Liver (tissue), 9 donors: ENCODE data around the gene IGDCC3. TPM values are rescaled to one million over a fixed set of nuclear protein-coding genes. Genes with fewer than 3 reads are reported as not detected.

Experiments
- DNase-seq: peaks from one replicate; pipeline ENCODE4 v3.0.0-alpha.2; 2017; ENCODE audit warnings: low spot score
- H3K27ac ChIP-seq, 2 donors: one replicate each; pipeline ENCODE4 v1.7.0; 2013; ENCODE audit warnings: inconsistent platforms in 2 of 2, low read length in 2 of 2, control low read depth in 1 of 2, low read depth in 1 of 2, mild to moderate bottlenecking in 1 of 2
- H3K27me3 ChIP-seq, 4 donors: one replicate each; pipeline versions ENCODE4 v1.6.1 to v1.7.0; 2013; ENCODE audit warnings: low read length in 3 of 4, inconsistent platforms in 1 of 4, mild to moderate bottlenecking in 1 of 4, moderate library complexity in 1 of 4; ENCODE audit not compliant: control insufficient read depth in 4 of 4, insufficient read depth in 4 of 4
- H3K36me3 ChIP-seq, 4 donors: one replicate each; pipeline versions ENCODE4 v1.6.1 to v1.7.0; 2013; ENCODE audit warnings: low read length in 3 of 4, mild to moderate bottlenecking in 3 of 4, low read depth in 1 of 4, moderate library complexity in 1 of 4; ENCODE audit not compliant: control insufficient read depth in 4 of 4, insufficient read depth in 3 of 4
- H3K4me1 ChIP-seq, 4 donors: one replicate each; pipeline versions ENCODE4 v1.6.1 to v1.7.0; 2013; ENCODE audit warnings: low read length in 3 of 4, mild to moderate bottlenecking in 3 of 4, moderate library complexity in 1 of 4; ENCODE audit not compliant: control insufficient read depth in 4 of 4, insufficient read depth in 4 of 4
- H3K4me3 ChIP-seq, 3 donors: one replicate each; pipeline versions ENCODE4 v1.6.1 to v1.7.0; 2013; ENCODE audit warnings: low read length in 3 of 3, control low read depth in 1 of 3, low read depth in 1 of 3, mild to moderate bottlenecking in 1 of 3
- H3K9ac ChIP-seq, 2 donors: one replicate each; pipeline ENCODE4 v1.7.0; 2013; ENCODE audit warnings: low read length in 2 of 2, mild to moderate bottlenecking in 2 of 2, moderate library complexity in 2 of 2, control low read depth in 1 of 2, low read depth in 1 of 2
- H3K9me3 ChIP-seq, 4 donors: one replicate each; pipeline versions ENCODE4 v1.6.1 to v1.7.0; 2013; ENCODE audit warnings: low read length in 3 of 4; ENCODE audit not compliant: control insufficient read depth in 4 of 4
- EGR1 ChIP-seq, 2 donors: IDR thresholded peaks; 2 replicates each; pipeline ENCODE4 v1.6.1; 2016 to 2018; ENCODE audit warnings: antibody characterized with exemption in 2 of 2, low read depth in 2 of 2
- FOXA1 ChIP-seq: IDR thresholded peaks from 2 replicates; pipeline ENCODE4 v1.6.1; 2016; ENCODE audit warnings: antibody characterized with exemption
- FOXA2 ChIP-seq: IDR thresholded peaks from 2 replicates; pipeline ENCODE4 v1.6.1; 2016; ENCODE audit warnings: antibody characterized with exemption
- GABPA ChIP-seq, 2 donors: IDR thresholded peaks in 1 of 2; conservative IDR thresholded peaks in 1 of 2; 2 replicates each; pipeline ENCODE4 v1.6.1; 2016; ENCODE audit warnings: antibody characterized with exemption in 2 of 2, mild to moderate bottlenecking in 1 of 2, moderate library complexity in 1 of 2
- HNF4A ChIP-seq, 2 donors: conservative IDR thresholded peaks; 2 replicates each; pipeline ENCODE4 v1.6.1; 2016; ENCODE audit warnings: antibody characterized with exemption in 2 of 2, mild to moderate bottlenecking in 2 of 2
- HNF4G ChIP-seq: IDR thresholded peaks from 2 replicates; pipeline ENCODE4 v1.6.1; 2016; ENCODE audit warnings: antibody characterized with exemption
- JUND ChIP-seq, 2 donors: IDR thresholded peaks; 2 replicates each; pipeline ENCODE4 v1.6.1; 2016; ENCODE audit warnings: antibody characterized with exemption in 2 of 2
- NR2F2 ChIP-seq: IDR thresholded peaks from 2 replicates; pipeline ENCODE4 v1.6.1; 2016; ENCODE audit warnings: antibody characterized with exemption
- RAD21 ChIP-seq, 2 donors: IDR thresholded peaks; 2 replicates each; pipeline ENCODE4 v1.6.1; 2016; ENCODE audit warnings: antibody characterized with exemption in 2 of 2, mild to moderate bottlenecking in 2 of 2
- RXRA ChIP-seq, 2 donors: IDR thresholded peaks; 2 replicates each; pipeline ENCODE4 v1.6.1; 2017 to 2018; ENCODE audit warnings: antibody characterized with exemption in 2 of 2, mild to moderate bottlenecking in 1 of 2
- SP1 ChIP-seq: IDR thresholded peaks from 2 replicates; pipeline ENCODE4 v1.6.1; 2018; ENCODE audit warnings: antibody characterized with exemption, mild to moderate bottlenecking
- TAF1 ChIP-seq: conservative IDR thresholded peaks from 2 replicates; pipeline ENCODE4 v1.6.1; 2016; ENCODE audit warnings: antibody characterized with exemption, mild to moderate bottlenecking
- YY1 ChIP-seq: IDR thresholded peaks from 2 replicates; pipeline ENCODE4 v1.6.1; 2016; ENCODE audit warnings: antibody characterized with exemption, mild to moderate bottlenecking
- WGBS: extraction: QIAGEN DNeasy Blood & Tissue Kit; methylation state at CpG from one replicate; pipeline ENCODE4 v1.1.7; 2013; 5-methylcytosine and 5-hydroxymethylcytosine counted together
- polyA plus RNA-seq, 2 donors: library from polyadenylated mRNA; stranded (reverse) in 1 of 2; unstranded in 1 of 2; fragments of 200-250 nt in 1 of 2; fragments of >200 nt in 1 of 2; fragmentation: Nextera tagmentation in 1 of 2; extraction: Ambion mirVana in 1 of 2; gene quantifications; one replicate each; pipeline versions ENCODE4 v1.2.1 to v1.2.3, GENCODE V29; 2013 to 2015
- total RNA-seq, 2 donors: library from RNA; depleted of rRNA; stranded (reverse); fragments of >200 nt; gene quantifications; one replicate each; pipeline ENCODE4 v1.2.3, GENCODE V29; 2014
- TF ChIP-seq, protein P1 (sequence below): IDR thresholded peaks from 2 replicates; pipeline ENCODE4 v1.6.1; 2016; ENCODE audit warnings: antibody characterized with exemption, mild to moderate bottlenecking
- TF ChIP-seq, protein P2 (sequence below): IDR thresholded peaks from 2 replicates; pipeline ENCODE4 v1.6.1; 2016; ENCODE audit warnings: antibody characterized with exemption
- TF ChIP-seq, protein P3 (sequence below): fragments of 150-350 bp; IDR thresholded peaks from 2 replicates; pipeline ENCODE4 v1.5.1; 2017; ENCODE audit warnings: improper control_type of control experiment, low read depth, low read length; ENCODE audit not compliant: missing input control
- TF ChIP-seq, protein P4 (sequence below): IDR thresholded peaks from 2 replicates; pipeline ENCODE4 v1.6.1; 2016; ENCODE audit warnings: antibody characterized with exemption
- TF ChIP-seq, protein P5 (sequence below): IDR thresholded peaks from 2 replicates; pipeline ENCODE4 v1.6.1; 2016; ENCODE audit warnings: antibody characterized with exemption
- donor health status: healthy.
- donor health status: healthy.
- donor health status: healthy.
- donor health status: healthy.
- donor health status: healthy.

Gene IGDCC3
- total and polyA plus RNA-seq, 4 donors = 1.5 TPM; not detected in 3

DNA sequence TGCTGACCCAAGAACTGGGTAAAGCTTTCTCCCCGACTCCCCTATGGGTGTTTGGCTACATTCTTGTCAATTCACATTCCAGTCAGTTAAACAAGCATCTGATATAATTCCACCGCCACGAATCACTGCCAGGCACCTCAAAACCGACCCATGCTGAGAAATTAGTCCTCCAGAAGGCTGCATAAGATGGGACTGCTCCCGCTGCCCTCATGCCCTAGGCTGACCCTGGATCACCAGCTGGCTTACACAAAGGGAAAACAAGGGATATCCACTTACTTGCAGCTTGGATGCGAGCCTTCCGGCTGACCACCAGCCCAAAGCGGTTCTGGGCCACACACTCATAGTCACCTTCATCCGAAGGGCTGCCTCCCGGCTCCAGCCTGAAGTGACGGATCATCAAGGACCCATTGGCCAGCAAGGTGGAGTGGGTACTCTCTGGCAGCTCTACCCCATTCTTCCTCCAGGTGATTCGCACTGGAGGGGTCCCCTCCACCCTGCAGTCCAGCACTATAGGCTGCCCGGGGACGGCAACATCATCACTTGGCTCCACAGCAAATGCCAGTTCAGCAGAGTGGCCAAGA is 2.9 kb downstream of the IGDCC3 start:
- no peaks in the 10 kb centered on the region for H3K36me3 ChIP-seq
- TF ChIP-seq NR2F2 (no peak), YY1 (no peak), RXRA (IDR thresholded peaks at IDR 0.05) (no peak), JUND (IDR thresholded peaks at IDR 0.05) (no peak), HNF4A (conservative IDR thresholded peaks at IDR 0.05) (no peak), TAF1 (no peak), SP1 (no peak), EGR1 (IDR thresholded peaks at IDR 0.05; ENCODE audit: low read depth in 2 of 2) (no peak), FOXA1 (no peak), RAD21 (IDR thresholded peaks at IDR 0.05) (no peak)
- TF ChIP-seq, protein P1, sequence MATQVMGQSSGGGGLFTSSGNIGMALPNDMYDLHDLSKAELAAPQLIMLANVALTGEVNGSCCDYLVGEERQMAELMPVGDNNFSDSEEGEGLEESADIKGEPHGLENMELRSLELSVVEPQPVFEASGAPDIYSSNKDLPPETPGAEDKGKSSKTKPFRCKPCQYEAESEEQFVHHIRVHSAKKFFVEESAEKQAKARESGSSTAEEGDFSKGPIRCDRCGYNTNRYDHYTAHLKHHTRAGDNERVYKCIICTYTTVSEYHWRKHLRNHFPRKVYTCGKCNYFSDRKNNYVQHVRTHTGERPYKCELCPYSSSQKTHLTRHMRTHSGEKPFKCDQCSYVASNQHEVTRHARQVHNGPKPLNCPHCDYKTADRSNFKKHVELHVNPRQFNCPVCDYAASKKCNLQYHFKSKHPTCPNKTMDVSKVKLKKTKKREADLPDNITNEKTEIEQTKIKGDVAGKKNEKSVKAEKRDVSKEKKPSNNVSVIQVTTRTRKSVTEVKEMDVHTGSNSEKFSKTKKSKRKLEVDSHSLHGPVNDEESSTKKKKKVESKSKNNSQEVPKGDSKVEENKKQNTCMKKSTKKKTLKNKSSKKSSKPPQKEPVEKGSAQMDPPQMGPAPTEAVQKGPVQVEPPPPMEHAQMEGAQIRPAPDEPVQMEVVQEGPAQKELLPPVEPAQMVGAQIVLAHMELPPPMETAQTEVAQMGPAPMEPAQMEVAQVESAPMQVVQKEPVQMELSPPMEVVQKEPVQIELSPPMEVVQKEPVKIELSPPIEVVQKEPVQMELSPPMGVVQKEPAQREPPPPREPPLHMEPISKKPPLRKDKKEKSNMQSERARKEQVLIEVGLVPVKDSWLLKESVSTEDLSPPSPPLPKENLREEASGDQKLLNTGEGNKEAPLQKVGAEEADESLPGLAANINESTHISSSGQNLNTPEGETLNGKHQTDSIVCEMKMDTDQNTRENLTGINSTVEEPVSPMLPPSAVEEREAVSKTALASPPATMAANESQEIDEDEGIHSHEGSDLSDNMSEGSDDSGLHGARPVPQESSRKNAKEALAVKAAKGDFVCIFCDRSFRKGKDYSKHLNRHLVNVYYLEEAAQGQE = no peak
- TF ChIP-seq, protein P2, sequence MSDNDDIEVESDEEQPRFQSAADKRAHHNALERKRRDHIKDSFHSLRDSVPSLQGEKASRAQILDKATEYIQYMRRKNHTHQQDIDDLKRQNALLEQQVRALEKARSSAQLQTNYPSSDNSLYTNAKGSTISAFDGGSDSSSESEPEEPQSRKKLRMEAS = no peak
- TF ChIP-seq, protein P3, sequence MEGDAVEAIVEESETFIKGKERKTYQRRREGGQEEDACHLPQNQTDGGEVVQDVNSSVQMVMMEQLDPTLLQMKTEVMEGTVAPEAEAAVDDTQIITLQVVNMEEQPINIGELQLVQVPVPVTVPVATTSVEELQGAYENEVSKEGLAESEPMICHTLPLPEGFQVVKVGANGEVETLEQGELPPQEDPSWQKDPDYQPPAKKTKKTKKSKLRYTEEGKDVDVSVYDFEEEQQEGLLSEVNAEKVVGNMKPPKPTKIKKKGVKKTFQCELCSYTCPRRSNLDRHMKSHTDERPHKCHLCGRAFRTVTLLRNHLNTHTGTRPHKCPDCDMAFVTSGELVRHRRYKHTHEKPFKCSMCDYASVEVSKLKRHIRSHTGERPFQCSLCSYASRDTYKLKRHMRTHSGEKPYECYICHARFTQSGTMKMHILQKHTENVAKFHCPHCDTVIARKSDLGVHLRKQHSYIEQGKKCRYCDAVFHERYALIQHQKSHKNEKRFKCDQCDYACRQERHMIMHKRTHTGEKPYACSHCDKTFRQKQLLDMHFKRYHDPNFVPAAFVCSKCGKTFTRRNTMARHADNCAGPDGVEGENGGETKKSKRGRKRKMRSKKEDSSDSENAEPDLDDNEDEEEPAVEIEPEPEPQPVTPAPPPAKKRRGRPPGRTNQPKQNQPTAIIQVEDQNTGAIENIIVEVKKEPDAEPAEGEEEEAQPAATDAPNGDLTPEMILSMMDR = no peak

DNA sequence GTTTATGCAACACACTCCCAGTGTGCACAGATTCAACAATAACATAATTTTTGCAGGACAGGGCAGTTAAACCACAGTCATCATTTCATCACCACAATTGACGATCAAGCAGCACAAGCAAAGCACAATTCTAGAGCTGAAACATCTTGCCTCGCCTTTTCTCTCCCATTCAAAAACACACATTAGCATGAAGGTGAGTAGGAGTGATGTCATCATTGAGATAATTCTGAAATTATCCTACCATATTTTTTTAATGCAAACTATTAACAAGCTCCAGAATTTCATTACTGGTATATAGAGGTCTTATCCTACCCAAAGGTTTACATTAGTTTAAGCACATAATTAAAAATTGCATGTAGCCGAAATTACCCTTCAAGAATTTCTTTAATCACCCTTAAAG is 3.5 kb downstream of the IGDCC3 start:
- peaks cover 0 to 10% (median 4%) of the 10 kb centered on the region in 4 donors for H3K27me3 ChIP-seq
- TF ChIP-seq YY1 (no peak), SP1 (no peak), NR2F2 (no peak), FOXA2 (no peak), JUND (IDR thresholded peaks at IDR 0.05) (no peak), GABPA (IDR thresholded peaks at IDR 0.05 in 1 of 2, conservative IDR thresholded peaks at IDR 0.05 in 1 of 2) (no peak), HNF4G (no peak), FOXA1 (no peak), EGR1 (IDR thresholded peaks at IDR 0.05; ENCODE audit: low read depth in 2 of 2) (no peak)
- TF ChIP-seq, protein P4, sequence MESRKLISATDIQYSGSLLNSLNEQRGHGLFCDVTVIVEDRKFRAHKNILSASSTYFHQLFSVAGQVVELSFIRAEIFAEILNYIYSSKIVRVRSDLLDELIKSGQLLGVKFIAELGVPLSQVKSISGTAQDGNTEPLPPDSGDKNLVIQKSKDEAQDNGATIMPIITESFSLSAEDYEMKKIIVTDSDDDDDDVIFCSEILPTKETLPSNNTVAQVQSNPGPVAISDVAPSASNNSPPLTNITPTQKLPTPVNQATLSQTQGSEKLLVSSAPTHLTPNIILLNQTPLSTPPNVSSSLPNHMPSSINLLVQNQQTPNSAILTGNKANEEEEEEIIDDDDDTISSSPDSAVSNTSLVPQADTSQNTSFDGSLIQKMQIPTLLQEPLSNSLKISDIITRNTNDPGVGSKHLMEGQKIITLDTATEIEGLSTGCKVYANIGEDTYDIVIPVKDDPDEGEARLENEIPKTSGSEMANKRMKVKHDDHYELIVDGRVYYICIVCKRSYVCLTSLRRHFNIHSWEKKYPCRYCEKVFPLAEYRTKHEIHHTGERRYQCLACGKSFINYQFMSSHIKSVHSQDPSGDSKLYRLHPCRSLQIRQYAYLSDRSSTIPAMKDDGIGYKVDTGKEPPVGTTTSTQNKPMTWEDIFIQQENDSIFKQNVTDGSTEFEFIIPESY = no peak
- TF ChIP-seq, protein P2 = no peak
- TF ChIP-seq, protein P5, sequence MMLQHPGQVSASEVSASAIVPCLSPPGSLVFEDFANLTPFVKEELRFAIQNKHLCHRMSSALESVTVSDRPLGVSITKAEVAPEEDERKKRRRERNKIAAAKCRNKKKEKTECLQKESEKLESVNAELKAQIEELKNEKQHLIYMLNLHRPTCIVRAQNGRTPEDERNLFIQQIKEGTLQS = no peak
- no peaks in the 10 kb centered on the region for H3K9me3 ChIP-seq
- H3K4me1 ChIP-seq = peaks cover 6 to 19% (median 9%) of the 10 kb centered on the region in 4 donors
- no peak overlapping the region for H3K4me3 ChIP-seq
- no peak overlapping the region for H3K27ac ChIP-seq
- 74% methylated on average over 3 of the region's 3 CpGs for WGBS
- H3K9ac ChIP-seq = no peak overlapping the region
- DNase-seq = no peak
- H3K36me3 ChIP-seq = no peaks in the 10 kb centered on the region

More for the DNA sequence above, 2.9 kb downstream of the IGDCC3 start:
- no peak for DNase-seq
- Histone ChIP-seq H3K27ac (no peak overlapping the region), H3K27me3 (peaks cover 0 to 11% (median 4%) of the 10 kb centered on the region in 4 donors), H3K4me3 (no peak overlapping the region), H3K4me1 (peaks cover 6 to 19% (median 9%) of the 10 kb centered on the region in 4 donors), H3K9me3 (no peaks in the 10 kb centered on the region), H3K9ac (no peak overlapping the region)
- 89% methylated on average over 14 of the region's 14 CpGs for WGBS
